ENCODE results near the gene CNPY2.
A peak's percentile ranks its signal among the peaks of the same experiment; 100 is the strongest.
"Not testable (repeated sequence)": the region's sequence is repeated elsewhere in the genome, so short reads cannot be mapped to it uniquely, and the experiment has no call there.

The CNPY2 gene

GRCh38 chr12:56333679-56334489 lies 18.1 kb upstream of the CNPY2 start, which contains the start of gene PAN2:
Gene PAN2, minus strand, starts transcription at chr12:56334000. Its CDS starts 906 bp downstream, at chr12:56333094.
- DNase-seq (ENCODE audit: low spot score), result peak; percentile 97

GRCh38 chr12:56333197-56333678 lies 17.4 kb upstream of the CNPY2 start:
- DNase-seq (ENCODE audit: low spot score), result no peak

GRCh38 chr12:56332512-56333196 lies 16.9 kb upstream of the CNPY2 start:
- DNase-seq (ENCODE audit: low spot score), result no peak

- DNase-seq (ENCODE audit: low spot score), result no peak
Observed at GRCh38 chr12:56330936-56331490, 15.2 kb upstream of the CNPY2 start.

- DNase-seq (ENCODE audit: low spot score), result no peak
Observed at GRCh38 chr12:56326533-56326932, 10.7 kb upstream of the CNPY2 start.

- DNase-seq (ENCODE audit: low spot score), result no peak
Observed at GRCh38 chr12:56326126-56326525, 10.3 kb upstream of the CNPY2 start.

GRCh38 chr12:56324206-56324605 lies 8.4 kb upstream of the CNPY2 start:
- no peak for DNase-seq (ENCODE audit: low spot score)

GRCh38 chr12:56321610-56322009 lies 5.8 kb upstream of the CNPY2 start:
- not testable (repeated sequence) for DNase-seq (ENCODE audit: low spot score)

GRCh38 chr12:56321027-56321426 lies 5.2 kb upstream of the CNPY2 start:
- DNase-seq (ENCODE audit: low spot score), result peak; percentile 66

GRCh38 chr12:56317675-56318074 lies 1.9 kb upstream of the CNPY2 start:
- no peak for DNase-seq (ENCODE audit: low spot score)

- peak; percentile 28 for DNase-seq (ENCODE audit: low spot score)
Observed at GRCh38 chr12:56315249-56315621, 553 bp downstream of the CNPY2 start.

- DNase-seq (ENCODE audit: low spot score), result no peak
Observed at GRCh38 chr12:56311003-56311402, 4.8 kb downstream of the CNPY2 start.

- no peak for DNase-seq (ENCODE audit: low spot score)
Observed at GRCh38 chr12:56308714-56309113, 7.1 kb downstream of the CNPY2 start.

GRCh38 chr12:56307221-56307965 lies 8.4 kb downstream of the CNPY2 start:
- DNase-seq (ENCODE audit: low spot score), result no peak

GRCh38 chr12:56304872-56305590 lies 10.8 kb downstream of the CNPY2 start:
- peak; percentile 61 for DNase-seq (ENCODE audit: low spot score)

GRCh38 chr12:56304276-56304675 lies 11.5 kb downstream of the CNPY2 start:
- no peak for DNase-seq (ENCODE audit: low spot score)

GRCh38 chr12:56300644-56301464 lies 14.9 kb downstream of the CNPY2 start:
- no peak for DNase-seq (ENCODE audit: low spot score)

- peak; percentile 98 for DNase-seq (ENCODE audit: low spot score)
Observed at GRCh38 chr12:56299853-56300643, 15.7 kb downstream of the CNPY2 start, which contains the start of gene CS. Gene CS, minus strand, starts transcription at chr12:56300330. Its CDS starts 129 bp downstream, at chr12:56300201.

GRCh38 chr12:56299308-56299852 lies 16.4 kb downstream of the CNPY2 start:
- no peak for DNase-seq (ENCODE audit: low spot score)

Data from RKO (cell line).